GM12878 (cell line): ENCODE data around the gene NUTM1. TPM values are rescaled to one million over a fixed set of nuclear protein-coding genes. Genes with fewer than 3 reads are reported as not detected.
A peak's percentile ranks its signal among the peaks of the same experiment; 100 is the strongest.

Source experiments
- ATAC-seq: fragments of 200-7000 bp; cut with Tn5 transposase; 3 replicates; pipeline ENCODE4 v1.9.1; 2020; ENCODE audit warnings: mild to moderate bottlenecking, moderate library complexity
- BruUV-seq: library from RNA; stranded (reverse); fragments of 400-500 nt; replicated peaks from 2 replicates; lab custom pipeline; 2021; lab: Mats Ljungman, UMichigan
- CTCF ChIA-PET: fragments of 300-600 bp; sonication (Branson Sonifier 250); formaldehyde crosslinking; extraction: SDS; loops from one replicate; lab custom pipeline; 2021; ENCODE audit warnings: inconsistent platforms; lab: Yijun Ruan, JAX
- POLR2A ChIA-PET: fragments of 350-600 bp; formaldehyde crosslinking; extraction: SDS; loops from one replicate; lab custom pipeline; 2021; ENCODE audit warnings: inconsistent platforms; lab: Charles Lee
- RAD21 ChIA-PET: fragments of 300-600 bp; sonication (Branson Sonifier 250); formaldehyde crosslinking; loops from one replicate; lab custom pipeline; 2023; ENCODE audit warnings: antibody characterized with exemption; ENCODE audit not compliant: unreplicated experiment; lab: Charles Lee
- SMC1A ChIA-PET: fragments of 300-600 bp; sonication (Branson Sonifier 250); formaldehyde crosslinking; loops from one replicate; lab custom pipeline; 2023; ENCODE audit not compliant: unreplicated experiment, uncharacterized antibody; lab: Charles Lee
- DNase-seq: peaks from one replicate; pipeline ENCODE4 v3.0.0-alpha.2; 2011; ENCODE audit warnings: low read depth, low spot score
- FAIRE-seq: peaks from 3 replicates; lab custom pipeline; 2011; peaks lifted over from hg19 to GRCh38; lab: Jason Lieb, UNC
- H2AFZ ChIP-seq: 2 replicates; pipeline ENCODE4 v1.6.0; 2011; ENCODE audit warnings: low read depth, low read length, control low read depth; ENCODE audit not compliant: control insufficient read depth
- H3K27ac ChIP-seq: 2 replicates; pipeline ENCODE4 v1.5.1; 2011; ENCODE audit warnings: control low read depth; ENCODE audit not compliant: control insufficient read depth, insufficient read depth
- H3K27me3 ChIP-seq, 2 experiments: replicated peaks in 1 of 2; 2 replicates each; pipeline versions ENCODE4 v1.6.0 to v1.6.1; 2011; ENCODE audit warnings: low read length in 1 of 2; ENCODE audit not compliant: control insufficient read depth in 2 of 2, insufficient read depth in 2 of 2
- H3K36me3 ChIP-seq, 2 experiments: 2 replicates each; pipeline ENCODE4 v1.5.1; 2011; ENCODE audit warnings: low read length in 1 of 2; ENCODE audit not compliant: control insufficient read depth in 2 of 2, insufficient read depth in 2 of 2
- H3K4me1 ChIP-seq: 2 replicates; pipeline ENCODE4 v1.6.1; 2011; ENCODE audit warnings: mild to moderate bottlenecking, low read length, moderate library complexity, mixed read lengths; ENCODE audit not compliant: control insufficient read depth, insufficient read depth
- H3K4me2 ChIP-seq: 2 replicates; pipeline ENCODE4 v1.6.0; 2011; ENCODE audit warnings: control low read depth; ENCODE audit not compliant: control insufficient read depth, insufficient read depth
- H3K4me3 ChIP-seq: fragments of 200-600 bp; sonication (generic); 2 replicates; pipeline ENCODE4 v1.5.1; 2016
- H3K79me2 ChIP-seq: 2 replicates; pipeline ENCODE4 v1.6.0; 2011; ENCODE audit warnings: low read length; ENCODE audit not compliant: control insufficient read depth, insufficient read depth
- H3K9ac ChIP-seq: 2 replicates; pipeline ENCODE4 v1.8.0; 2011; ENCODE audit warnings: low read length, control low read depth, mixed read lengths; ENCODE audit not compliant: control insufficient read depth, insufficient read depth
- H3K9me3 ChIP-seq: replicated peaks from 3 replicates; pipeline ENCODE4 v1.5.1; 2011; ENCODE audit warnings: mild to moderate bottlenecking, low read length; ENCODE audit not compliant: control insufficient read depth, insufficient read depth
- H4K20me1 ChIP-seq: 2 replicates; pipeline ENCODE4 v1.6.0; 2011; ENCODE audit not compliant: control insufficient read depth, insufficient read depth
- ASH2L ChIP-seq: fragments of 300-600, 200-600 bp; sonication (generic); IDR thresholded peaks from 2 replicates; pipeline ENCODE4 v1.6.1; 2017; ENCODE audit warnings: low read depth, mild to moderate bottlenecking, borderline replicate concordance
- NFXL1 ChIP-seq: fragments of 450-650 bp; IDR thresholded peaks from 2 replicates; pipeline ENCODE4 v1.6.1; 2017; ENCODE audit warnings: antibody characterized with exemption, mild to moderate bottlenecking, borderline replicate concordance
- NRF1 ChIP-seq: conservative IDR thresholded peaks from 2 replicates; pipeline ENCODE4 v1.6.1; 2011; ENCODE audit warnings: mild to moderate bottlenecking, low read depth, low read length, improper control_type of control experiment
- POU2F2 ChIP-seq: IDR thresholded peaks from 3 replicates; pipeline ENCODE4 v1.6.1; 2011; ENCODE audit warnings: low read depth, mild to moderate bottlenecking, low read length, borderline replicate concordance
- ZZZ3 ChIP-seq: IDR thresholded peaks from 2 replicates; pipeline ENCODE4 v1.6.1; 2011; ENCODE audit warnings: low read depth; ENCODE audit not compliant: control insufficient read depth, insufficient read length
- WGBS: methylation state at CpG from one replicate; pipeline ENCODE4 v1.1.6; 2016; ENCODE audit warnings: low lambda C conversion rate; ENCODE audit not compliant: insufficient replicate concordance, insufficient coverage; ENCODE audit errors: missing lambda C conversion rate; 5-methylcytosine and 5-hydroxymethylcytosine counted together
- in situ Hi-C: fragments of 300-500 bp; cut with MboI; formaldehyde crosslinking; loops from 9 replicates; pipeline ENCODE4 v1.14.3; 2018; ENCODE audit warnings: mixed read lengths
- intact Hi-C: fragments of 100-400 bp; cut with micrococcal nuclease; formaldehyde crosslinking; loops from one replicate; pipeline ENCODE4 v1.14.2; 2022; ENCODE audit not compliant: unreplicated experiment
- polyA plus RNA-seq, 11 experiments: library from polyadenylated mRNA; depleted of rRNA in 4 of 11; unstranded in 6 of 11; stranded (reverse) in 5 of 11; fragments of >200 nt; fragmentation: Nextera tagmentation in 4 of 11; fragmentation: Illumina TruSeq in 1 of 11; extraction: Ambion mirVana in 4 of 11; extraction: Trizol in 1 of 11; gene quantifications; 1 replicate in 1 of 11; 2 replicates in 10 of 11; pipeline versions ENCODE4 v1.2.1 to v1.2.3, GENCODE V29; 2011 to 2016; ENCODE audit warnings: inconsistent platforms in 2 of 11, missing spikeins in 2 of 11, low read depth in 1 of 11
- total RNA-seq, 4 experiments: library from RNA; depleted of rRNA in 3 of 4; stranded (reverse); fragments of >200 nt in 3 of 4; fragmentation: Illumina TruSeq in 1 of 4; extraction: Trizol in 1 of 4; gene quantifications; 2 replicates each; pipeline versions ENCODE4 v1.2.1 to v1.2.3, GENCODE V29; 2013 to 2021
- TF ChIP-seq, protein P1 (sequence below): fragments of 450-650 bp; IDR thresholded peaks from 2 replicates; pipeline ENCODE4 v1.6.1; 2016; ENCODE audit warnings: mild to moderate bottlenecking
- TF ChIP-seq, protein P2 (sequence below): fragments of 450-650 bp; IDR thresholded peaks from 2 replicates; pipeline ENCODE4 v1.6.1; 2018; ENCODE audit warnings: mild to moderate bottlenecking, low read depth, moderate library complexity; ENCODE audit not compliant: partially characterized antibody

The NUTM1 gene
- total and polyA plus RNA-seq, 10 of the 15 experiments (the other 5 are each of a cell fraction or from before 2014, with no cell fraction given) = under 0.01 to 0.05 TPM; not detected in 8

DNA sequence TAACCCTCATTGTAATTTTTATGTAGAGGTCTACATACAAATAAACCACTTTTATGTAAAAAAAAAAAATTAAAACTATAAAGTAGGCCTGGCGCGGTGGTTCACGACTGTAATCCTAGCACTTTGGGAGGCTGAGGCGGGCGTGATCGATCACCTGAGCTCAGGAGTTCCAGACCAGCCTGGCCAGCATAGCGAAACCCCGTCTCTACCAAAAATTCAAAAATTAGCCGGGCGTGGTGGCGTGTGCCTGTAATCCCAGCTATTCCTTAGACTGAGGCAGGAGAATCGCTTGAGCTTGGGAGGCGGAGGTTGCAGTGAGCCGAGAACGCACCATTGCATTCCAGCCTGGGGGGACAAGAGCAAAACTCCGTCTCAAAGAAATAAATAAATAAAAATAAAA, 4.8 kb upstream of the NUTM1 start:
- ChIA-PET SMC1A (interaction anchor here (1.2 to 7.9 kb wide), 6 partner anchors 12 to 96 kb away, joined by 3 to 89 read pairs (median 5); partner anchors contain the start of gene LPCAT4), RAD21 (interaction anchor here (1.0 to 5.1 kb wide), 5 partner anchors 11 to 250 kb away, joined by 3 to 57 read pairs (median 4); partner anchors contain the start of gene LPCAT4), CTCF (interaction anchor here (0.6 to 4.5 kb wide), 7 partner anchors 10 to 250 kb away, joined by 3 to 26 read pairs (median 14); partner anchors contain the start of gene LPCAT4), POLR2A (interaction anchor here (0.9 to 4.4 kb wide), 7 partner anchors 10 to 97 kb away, joined by 3 to 37 read pairs (median 6); no protein-coding TSS in a partner anchor)
- Histone ChIP-seq H3K9ac (no peak overlapping the region), H3K4me2 (peak overlapping the region; percentile 76), H3K79me2 (peaks cover 70% of the 10 kb centered on the region), H3K4me1 (peaks cover 12% of the 10 kb centered on the region), H3K27me3 (no peaks in the 10 kb centered on the region), H3K9me3 (no peaks in the 10 kb centered on the region), H2AFZ (no peak overlapping the region), H3K36me3 (peaks cover 0 to 5% of the 10 kb centered on the region in 2 experiments; a peak in 1 of 4 replicates), H3K27ac (no peak overlapping the region), H3K4me3 (peak overlapping the region; percentile 72; the same call in 1 of the 2 replicates), H4K20me1 (no peaks in the 10 kb centered on the region)
- TF ChIP-seq, protein P1, sequence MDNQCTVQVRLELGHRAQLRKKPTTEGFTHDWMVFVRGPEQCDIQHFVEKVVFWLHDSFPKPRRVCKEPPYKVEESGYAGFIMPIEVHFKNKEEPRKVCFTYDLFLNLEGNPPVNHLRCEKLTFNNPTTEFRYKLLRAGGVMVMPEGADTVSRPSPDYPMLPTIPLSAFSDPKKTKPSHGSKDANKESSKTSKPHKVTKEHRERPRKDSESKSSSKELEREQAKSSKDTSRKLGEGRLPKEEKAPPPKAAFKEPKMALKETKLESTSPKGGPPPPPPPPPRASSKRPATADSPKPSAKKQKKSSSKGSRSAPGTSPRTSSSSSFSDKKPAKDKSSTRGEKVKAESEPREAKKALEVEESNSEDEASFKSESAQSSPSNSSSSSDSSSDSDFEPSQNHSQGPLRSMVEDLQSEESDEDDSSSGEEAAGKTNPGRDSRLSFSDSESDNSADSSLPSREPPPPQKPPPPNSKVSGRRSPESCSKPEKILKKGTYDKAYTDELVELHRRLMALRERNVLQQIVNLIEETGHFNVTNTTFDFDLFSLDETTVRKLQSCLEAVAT = peak; percentile 91; the same call in 1 of the 2 replicates
- TF ChIP-seq NFXL1 = no peak
- BruUV-seq = no TSS peak
- in situ Hi-C loops = no loop called here
- intact Hi-C loops = loop anchor here (5.0 kb wide), 1 partner anchor 96 kb away; no protein-coding TSS in a partner anchor
- 97% methylated on average over 15 of the region's 16 CpGs for WGBS
- DNase-seq (no peak), FAIRE-seq (no peak), ATAC-seq (no peak)

- ATAC-seq (no peak), DNase-seq (no peak), FAIRE-seq (no peak)
- Histone ChIP-seq H3K36me3 (peaks cover 0 to 5% of the 10 kb centered on the region in 2 experiments; a peak in 1 of 4 replicates), H3K9me3 (no peaks in the 10 kb centered on the region), H3K9ac (no peak overlapping the region), H3K4me2 (no peak overlapping the region), H4K20me1 (no peaks in the 10 kb centered on the region), H3K27ac (no peak overlapping the region), H3K4me3 (no peak overlapping the region), H3K79me2 (peaks cover 56% of the 10 kb centered on the region), H3K27me3 (no peaks in the 10 kb centered on the region), H3K4me1 (peaks cover 12% of the 10 kb centered on the region), H2AFZ (no peak overlapping the region)
- ChIA-PET CTCF (interaction anchor here (0.9 to 4.5 kb wide), 4 partner anchors 22 to 98 kb away, joined by 3 to 26 read pairs (median 18); partner anchors contain the start of gene LPCAT4), SMC1A (interaction anchor here (1.0 to 7.9 kb wide), 5 partner anchors 13 to 98 kb away, joined by 4 to 89 read pairs (median 6); partner anchors contain the start of gene LPCAT4), POLR2A (interaction anchor here (0.6 to 1.0 kb wide), 2 partner anchors 11 to 12 kb away, joined by 3 to 6 read pairs; no protein-coding TSS in a partner anchor), RAD21 (interaction anchor here (1.4 to 5.1 kb wide), 3 partner anchors 12 to 28 kb away, joined by 3 to 57 read pairs (median 5); partner anchors contain the start of gene LPCAT4)
- intact Hi-C loops (loop anchor here (5.0 kb wide), 1 partner anchor 98 kb away; no protein-coding TSS in a partner anchor), in situ Hi-C loops (no loop called here)
- no TSS peak for BruUV-seq
- 97% methylated on average over 3 of the region's 3 CpGs for WGBS
- TF ChIP-seq ASH2L (no peak), NRF1 (no peak), ZZZ3 (no peak), POU2F2 (no peak)
- TF ChIP-seq, protein P2, sequence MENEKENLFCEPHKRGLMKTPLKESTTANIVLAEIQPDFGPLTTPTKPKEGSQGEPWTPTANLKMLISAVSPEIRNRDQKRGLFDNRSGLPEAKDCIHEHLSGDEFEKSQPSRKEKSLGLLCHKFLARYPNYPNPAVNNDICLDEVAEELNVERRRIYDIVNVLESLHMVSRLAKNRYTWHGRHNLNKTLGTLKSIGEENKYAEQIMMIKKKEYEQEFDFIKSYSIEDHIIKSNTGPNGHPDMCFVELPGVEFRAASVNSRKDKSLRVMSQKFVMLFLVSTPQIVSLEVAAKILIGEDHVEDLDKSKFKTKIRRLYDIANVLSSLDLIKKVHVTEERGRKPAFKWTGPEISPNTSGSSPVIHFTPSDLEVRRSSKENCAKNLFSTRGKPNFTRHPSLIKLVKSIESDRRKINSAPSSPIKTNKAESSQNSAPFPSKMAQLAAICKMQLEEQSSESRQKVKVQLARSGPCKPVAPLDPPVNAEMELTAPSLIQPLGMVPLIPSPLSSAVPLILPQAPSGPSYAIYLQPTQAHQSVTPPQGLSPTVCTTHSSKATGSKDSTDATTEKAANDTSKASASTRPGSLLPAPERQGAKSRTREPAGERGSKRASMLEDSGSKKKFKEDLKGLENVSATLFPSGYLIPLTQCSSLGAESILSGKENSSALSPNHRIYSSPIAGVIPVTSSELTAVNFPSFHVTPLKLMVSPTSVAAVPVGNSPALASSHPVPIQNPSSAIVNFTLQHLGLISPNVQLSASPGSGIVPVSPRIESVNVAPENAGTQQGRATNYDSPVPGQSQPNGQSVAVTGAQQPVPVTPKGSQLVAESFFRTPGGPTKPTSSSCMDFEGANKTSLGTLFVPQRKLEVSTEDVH = no peak
Observed at GRCh38 chr15:34339946-34340345, 3.2 kb upstream of the NUTM1 start.
